ENCODE measurements around the gene ZAR1L.
"Not testable (repeated sequence)": the region's sequence is repeated elsewhere in the genome, so short reads cannot be mapped to it uniquely, and the experiment has no call there.

Gene ZAR1L

GRCh38 chr13:32315238-32316027 lies at the start of gene ZAR1L, which contains the start of gene BRCA2:
TSS of gene ZAR1L (minus strand) at chr13:32315363. CDS start at chr13:32311925, 3,438 bp downstream.
TSS of gene BRCA2 (plus strand) at chr13:32315508. CDS start at chr13:32316461, 953 bp downstream.
- H3K27ac Mint-ChIP-seq, result peak within 1 kb of the TSS; percentile 100
- intact Hi-C loops (cut with micrococcal nuclease), result loop anchor here (2.0 to 10.0 kb wide), 3 partner anchors 25 to 281 kb away; partner anchors contain the start of genes FRY and N4BP2L2
- peak within 1 kb of the TSS; percentile 95 for H3K4me3 Mint-ChIP-seq

GRCh38 chr13:32362574-32362973 lies 47.4 kb upstream of the ZAR1L start:
- H3K36me3 Mint-ChIP-seq (ENCODE audit: low read depth), result no peaks in the 10 kb centered on the region
- H3K27ac Mint-ChIP-seq, result no peak overlapping the region
- intact Hi-C loops (cut with micrococcal nuclease), result no loop called here
- peaks cover 5% of the 10 kb centered on the region for H3K4me1 Mint-ChIP-seq (ENCODE audit: low read depth)
- H3K9me3 Mint-ChIP-seq, result no peaks in the 10 kb centered on the region
- H3K27me3 Mint-ChIP-seq, result no peaks in the 10 kb centered on the region
- H3K4me3 Mint-ChIP-seq, result no peak overlapping the region

More at GRCh38 chr13:32315238-32316027, at the start of gene ZAR1L, which contains the start of gene BRCA2:
- Mint-ChIP-seq H3K9me3 (no peaks in the 10 kb centered on the region), H3K36me3 (ENCODE audit: low read depth) (peaks cover 9% of the 10 kb centered on the region), H3K27me3 (no peaks in the 10 kb centered on the region), H3K4me1 (ENCODE audit: low read depth) (peaks cover 19% of the 10 kb centered on the region)

DNA sequence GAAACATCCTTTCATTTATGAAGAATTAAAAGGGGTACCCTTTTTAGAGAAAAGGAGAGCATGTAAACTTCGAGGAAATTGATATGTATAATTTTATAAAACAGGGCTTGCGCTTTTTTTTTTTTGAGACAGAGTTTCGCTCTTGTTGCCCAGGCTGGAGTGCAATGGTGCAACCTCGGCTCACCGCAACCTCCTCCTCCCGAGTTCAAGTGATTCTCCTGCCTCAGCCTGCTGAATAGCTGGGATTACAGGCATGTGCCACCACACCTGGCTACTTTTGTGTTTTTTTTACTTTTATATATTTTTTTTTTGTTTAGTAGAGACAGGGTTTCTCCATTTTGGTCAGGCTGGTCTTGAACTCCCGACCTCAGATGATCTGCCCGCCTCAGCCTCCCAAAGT lies 40.8 kb upstream of the ZAR1L start:
- not testable (repeated sequence) for H3K27ac Mint-ChIP-seq; H3K4me1 Mint-ChIP-seq (ENCODE audit: low read depth); H3K36me3 Mint-ChIP-seq (ENCODE audit: low read depth); H3K9me3 Mint-ChIP-seq; H3K27me3 Mint-ChIP-seq; H3K4me3 Mint-ChIP-seq
- intact Hi-C loops (cut with micrococcal nuclease), result loop anchor here (5.0 kb wide), 1 partner anchor 49 kb away; no protein-coding TSS in a partner anchor

DNA sequence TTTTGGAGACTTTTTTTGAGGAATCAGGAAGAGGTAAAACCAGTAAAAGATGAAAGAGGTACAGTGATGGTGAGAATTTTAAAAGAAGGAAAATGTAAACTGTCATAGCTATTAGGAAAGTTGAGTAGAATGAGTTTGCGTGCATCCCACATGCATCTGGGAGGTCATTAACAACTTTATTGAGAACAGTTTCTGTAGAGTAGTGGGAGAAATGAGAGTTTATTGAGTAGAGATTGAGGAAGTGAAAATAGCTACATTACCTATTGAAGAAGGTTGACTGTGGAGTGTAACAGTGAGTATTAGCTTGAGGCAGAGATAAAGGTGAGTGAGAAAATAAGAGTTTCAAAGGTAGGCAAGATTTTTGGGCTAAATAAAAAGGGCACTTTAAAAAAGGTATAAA lies 38.9 kb upstream of the ZAR1L start:
- no peak overlapping the region for H3K27ac Mint-ChIP-seq
- intact Hi-C loops (cut with micrococcal nuclease), result no loop called here
- peaks cover 23% of the 10 kb centered on the region for H3K36me3 Mint-ChIP-seq (ENCODE audit: low read depth)
- H3K4me3 Mint-ChIP-seq, result no peak overlapping the region
- H3K9me3 Mint-ChIP-seq, result no peaks in the 10 kb centered on the region
- H3K27me3 Mint-ChIP-seq, result no peaks in the 10 kb centered on the region
- no peaks in the 10 kb centered on the region for H3K4me1 Mint-ChIP-seq (ENCODE audit: low read depth)

- intact Hi-C loops (cut with micrococcal nuclease); H3K4me3 Mint-ChIP-seq; H3K27ac Mint-ChIP-seq; H3K4me1 Mint-ChIP-seq (ENCODE audit: low read depth); H3K9me3 Mint-ChIP-seq; H3K27me3 Mint-ChIP-seq: not testable (repeated sequence)
- H3K36me3 Mint-ChIP-seq (ENCODE audit: low read depth), result peaks cover 41% of the 10 kb centered on the region
These were observed 35.8 kb upstream of the ZAR1L start for GRCh38 chr13:32350839-32351441.

DNA sequence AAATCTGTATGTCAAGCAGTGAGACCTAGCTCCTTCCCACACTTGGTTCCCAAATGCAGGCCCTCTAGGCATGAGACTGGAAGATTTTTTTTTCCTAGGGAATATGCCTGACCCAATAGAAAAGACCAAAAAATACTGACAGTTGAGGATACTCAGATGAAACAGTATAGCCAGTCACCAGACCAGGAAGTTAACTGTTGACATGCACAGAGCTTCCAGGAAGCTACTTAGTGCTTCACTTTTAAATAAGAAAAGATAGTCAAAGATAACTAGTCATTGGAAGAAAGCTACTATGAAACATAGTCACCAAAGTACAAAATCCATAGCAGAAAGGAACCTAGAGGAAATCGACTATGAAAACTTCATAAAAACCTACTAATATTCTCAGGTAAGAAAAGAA lies 32.5 kb upstream of the ZAR1L start:
- H3K36me3 Mint-ChIP-seq (ENCODE audit: low read depth), result peaks cover 41% of the 10 kb centered on the region
- no peaks in the 10 kb centered on the region for H3K9me3 Mint-ChIP-seq
- no peak overlapping the region for H3K27ac Mint-ChIP-seq
- no peaks in the 10 kb centered on the region for H3K27me3 Mint-ChIP-seq
- no peak overlapping the region for H3K4me3 Mint-ChIP-seq
- intact Hi-C loops (cut with micrococcal nuclease), result no loop called here
- H3K4me1 Mint-ChIP-seq (ENCODE audit: low read depth), result no peaks in the 10 kb centered on the region

DNA sequence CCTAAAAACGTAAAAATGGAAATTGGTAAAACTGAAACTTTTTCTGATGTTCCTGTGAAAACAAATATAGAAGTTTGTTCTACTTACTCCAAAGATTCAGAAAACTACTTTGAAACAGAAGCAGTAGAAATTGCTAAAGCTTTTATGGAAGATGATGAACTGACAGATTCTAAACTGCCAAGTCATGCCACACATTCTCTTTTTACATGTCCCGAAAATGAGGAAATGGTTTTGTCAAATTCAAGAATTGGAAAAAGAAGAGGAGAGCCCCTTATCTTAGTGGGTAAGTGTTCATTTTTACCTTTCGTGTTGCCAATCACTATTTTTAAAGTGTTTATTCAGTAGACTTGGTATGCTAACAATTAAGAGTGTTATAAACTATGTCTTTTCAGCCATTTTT lies 25.8 kb upstream of the ZAR1L start:
- Mint-ChIP-seq H3K36me3 (ENCODE audit: low read depth) (peaks cover 9% of the 10 kb centered on the region), H3K9me3 (no peaks in the 10 kb centered on the region), H3K27ac (peak overlapping the region; percentile 74), H3K4me1 (ENCODE audit: low read depth) (peaks cover 6% of the 10 kb centered on the region), H3K27me3 (no peaks in the 10 kb centered on the region), H3K4me3 (peak overlapping the region; percentile 32)
- intact Hi-C loops (cut with micrococcal nuclease), result loop anchor here (2.0 kb wide), 1 partner anchor 26 kb away; the partner anchor contains the start of genes BRCA2 and ZAR1L

DNA sequence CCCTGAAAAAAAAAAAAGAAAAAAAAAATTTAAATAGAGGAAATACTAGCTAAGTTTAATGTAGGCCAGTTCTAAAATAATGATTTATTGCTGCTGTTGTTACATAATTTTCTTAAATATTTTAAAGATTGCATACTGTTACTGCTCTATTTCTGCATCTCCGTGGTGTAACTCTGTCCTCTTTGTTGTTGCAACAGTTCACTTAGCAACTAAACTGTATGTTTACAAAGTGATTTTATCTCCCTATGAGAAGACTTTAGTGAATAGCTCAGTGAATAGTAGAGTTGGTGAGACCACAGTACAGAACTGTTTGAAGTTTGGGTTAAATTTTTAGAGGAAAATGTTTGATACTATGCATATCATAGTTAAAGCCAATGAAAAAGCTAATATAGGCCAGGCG lies 19.5 kb upstream of the ZAR1L start:
- H3K4me3 Mint-ChIP-seq, result no peak overlapping the region
- no peaks in the 10 kb centered on the region for H3K9me3 Mint-ChIP-seq
- no peak overlapping the region for H3K27ac Mint-ChIP-seq
- peaks cover 29% of the 10 kb centered on the region for H3K36me3 Mint-ChIP-seq (ENCODE audit: low read depth)
- no peaks in the 10 kb centered on the region for H3K4me1 Mint-ChIP-seq (ENCODE audit: low read depth)
- no peaks in the 10 kb centered on the region for H3K27me3 Mint-ChIP-seq
- intact Hi-C loops (cut with micrococcal nuclease), result no loop called here

DNA sequence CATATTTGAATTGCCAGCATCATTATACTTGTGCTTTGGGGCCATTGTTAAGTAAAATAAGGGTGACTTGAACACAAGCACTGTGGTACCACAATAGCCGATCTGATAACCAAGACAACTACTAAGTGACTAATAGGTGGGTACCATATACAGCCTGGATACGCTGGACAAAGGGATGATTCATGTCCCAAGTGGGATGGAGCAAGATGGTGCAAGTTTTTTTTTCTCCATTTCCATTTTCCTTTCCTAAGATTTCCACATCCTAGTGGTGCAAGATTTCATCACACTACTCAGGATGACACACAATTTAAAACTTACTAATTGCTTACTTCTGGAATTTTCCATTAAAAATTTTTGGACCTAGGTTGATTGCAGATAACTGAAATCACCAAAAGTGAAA lies 15.3 kb upstream of the ZAR1L start:
- Mint-ChIP-seq H3K27me3 (no peaks in the 10 kb centered on the region), H3K4me3 (no peak overlapping the region), H3K27ac (no peak overlapping the region), H3K36me3 (ENCODE audit: low read depth) (peaks cover 33% of the 10 kb centered on the region), H3K4me1 (ENCODE audit: low read depth) (no peaks in the 10 kb centered on the region), H3K9me3 (no peaks in the 10 kb centered on the region)
- intact Hi-C loops (cut with micrococcal nuclease), result no loop called here

- Mint-ChIP-seq H3K4me3 (no peak overlapping the region), H3K4me1 (ENCODE audit: low read depth) (peaks cover 23% of the 10 kb centered on the region), H3K36me3 (ENCODE audit: low read depth) (peaks cover 15% of the 10 kb centered on the region), H3K9me3 (no peaks in the 10 kb centered on the region), H3K27me3 (no peaks in the 10 kb centered on the region), H3K27ac (no peak overlapping the region)
- intact Hi-C loops (cut with micrococcal nuclease), result no loop called here
These were observed 8.7 kb upstream of the ZAR1L start for GRCh38 chr13:32323912-32324311.

DNA sequence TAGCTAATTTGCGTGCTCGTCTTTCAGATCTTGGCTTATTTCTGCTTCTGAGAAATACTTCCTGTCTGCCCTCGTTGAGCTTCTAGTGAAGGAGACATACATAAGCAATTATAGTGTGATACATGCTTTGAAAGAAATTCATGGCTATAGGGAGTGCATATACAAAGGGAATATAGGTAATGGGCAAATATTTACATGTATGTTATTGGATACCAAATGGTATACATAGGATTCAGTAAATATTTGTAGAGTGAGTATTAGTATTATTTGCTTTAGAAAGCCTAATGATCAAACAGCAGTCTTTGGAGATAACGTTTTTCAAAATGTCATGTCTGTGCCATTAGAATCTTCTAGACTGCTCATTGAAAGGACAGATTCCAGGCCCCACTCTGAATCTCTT lies 5.4 kb upstream of the ZAR1L start:
- Mint-ChIP-seq H3K27me3 (no peaks in the 10 kb centered on the region), H3K9me3 (no peaks in the 10 kb centered on the region), H3K4me3 (no peak overlapping the region), H3K4me1 (ENCODE audit: low read depth) (peaks cover 23% of the 10 kb centered on the region), H3K36me3 (ENCODE audit: low read depth) (peaks cover 4% of the 10 kb centered on the region), H3K27ac (no peak overlapping the region)
- intact Hi-C loops (cut with micrococcal nuclease), result no loop called here

GRCh38 chr13:32317716-32318465 lies 2.7 kb upstream of the ZAR1L start:
- Mint-ChIP-seq H3K27ac (peak overlapping the region; percentile 100), H3K36me3 (ENCODE audit: low read depth) (peaks cover 9% of the 10 kb centered on the region), H3K27me3 (no peaks in the 10 kb centered on the region), H3K4me1 (ENCODE audit: low read depth) (peaks cover 33% of the 10 kb centered on the region), H3K4me3 (no peak overlapping the region), H3K9me3 (no peaks in the 10 kb centered on the region)
- intact Hi-C loops (cut with micrococcal nuclease), result loop anchor here (1.0 to 10.0 kb wide), 2 partner anchors 110 to 283 kb away; partner anchors contain the start of genes FRY and N4BP2L1

GRCh38 chr13:32316501-32316900 lies 1.3 kb upstream of the ZAR1L start:
- no peaks in the 10 kb centered on the region for H3K9me3 Mint-ChIP-seq
- H3K36me3 Mint-ChIP-seq (ENCODE audit: low read depth), result peaks cover 9% of the 10 kb centered on the region
- peaks cover 28% of the 10 kb centered on the region for H3K4me1 Mint-ChIP-seq (ENCODE audit: low read depth)
- no peak overlapping the region for H3K4me3 Mint-ChIP-seq
- peak overlapping the region; percentile 100 for H3K27ac Mint-ChIP-seq
- no peaks in the 10 kb centered on the region for H3K27me3 Mint-ChIP-seq
- intact Hi-C loops (cut with micrococcal nuclease), result loop anchor here (10.0 kb wide), 1 partner anchor 282 kb away; the partner anchor contains the start of gene FRY

DNA sequence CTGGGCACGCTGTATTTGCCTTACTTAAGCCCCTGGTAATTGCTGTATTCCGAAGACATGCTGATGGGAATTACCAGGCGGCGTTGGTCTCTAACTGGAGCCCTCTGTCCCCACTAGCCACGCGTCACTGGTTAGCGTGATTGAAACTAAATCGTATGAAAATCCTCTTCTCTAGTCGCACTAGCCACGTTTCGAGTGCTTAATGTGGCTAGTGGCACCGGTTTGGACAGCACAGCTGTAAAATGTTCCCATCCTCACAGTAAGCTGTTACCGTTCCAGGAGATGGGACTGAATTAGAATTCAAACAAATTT lies 821 bp upstream of the ZAR1L start:
- Mint-ChIP-seq H3K36me3 (ENCODE audit: low read depth) (peaks cover 9% of the 10 kb centered on the region), H3K27me3 (no peaks in the 10 kb centered on the region), H3K9me3 (no peaks in the 10 kb centered on the region), H3K4me3 (peak overlapping the region; percentile 95), H3K27ac (peak overlapping the region; percentile 100), H3K4me1 (ENCODE audit: low read depth) (peaks cover 25% of the 10 kb centered on the region)
- intact Hi-C loops (cut with micrococcal nuclease), result loop anchor here (10.0 kb wide), 1 partner anchor 281 kb away; the partner anchor contains the start of gene FRY
